ENCODE results near the gene CDH22. TPM values are rescaled to one million over a fixed set of nuclear protein-coding genes. Genes with fewer than 3 reads are reported as not detected.

CDH22 gene
- total RNA-seq, 3 donors from 2014 or later, result 0.13 to 0.32 (median 0.19) TPM

GRCh38 chr20:46207793-46208192, 100.5 kb downstream of the CDH22 start:
- H3K9me3 ChIP-seq, result no peaks in the 10 kb centered on the region
- H3K36me3 ChIP-seq (ENCODE audit: low read depth), result no peaks in the 10 kb centered on the region
- TF ChIP-seq CTCF (IDR thresholded peaks at IDR 0.05), result no peak
- no peak for ATAC-seq
- DNase-seq, result no peak
- intact Hi-C loops (cut with DNase I, micrococcal nuclease), result no loop called here
- H3K4me3 ChIP-seq, result no peak overlapping the region
- no peaks in the 10 kb centered on the region for H3K4me1 ChIP-seq (ENCODE audit: low read depth)

GRCh38 chr20:46206992-46207549, 101.2 kb downstream of the CDH22 start:
- H3K9me3 ChIP-seq, result no peaks in the 10 kb centered on the region
- DNase-seq (no peak), ATAC-seq (no peak)
- intact Hi-C loops (cut with DNase I, micrococcal nuclease), result no loop called here
- H3K4me1 ChIP-seq (ENCODE audit: low read depth), result no peaks in the 10 kb centered on the region
- H3K4me3 ChIP-seq, result no peak overlapping the region
- no peaks in the 10 kb centered on the region for H3K36me3 ChIP-seq (ENCODE audit: low read depth)
- TF ChIP-seq CTCF (IDR thresholded peaks at IDR 0.05), result no peak

GRCh38 chr20:46206025-46206424, 102.3 kb downstream of the CDH22 start:
- DNase-seq, result peak in 1 of 3 donors; percentile 40
- Histone ChIP-seq H3K4me1 (ENCODE audit: low read depth) (no peaks in the 10 kb centered on the region), H3K36me3 (ENCODE audit: low read depth) (no peaks in the 10 kb centered on the region), H3K9me3 (no peaks in the 10 kb centered on the region), H3K4me3 (no peak overlapping the region)
- ATAC-seq, result peak; percentile 73
- intact Hi-C loops (cut with DNase I, micrococcal nuclease), result no loop called here
- TF ChIP-seq CTCF (IDR thresholded peaks at IDR 0.05), result no peak

GRCh38 chr20:46205349-46205748, 102.9 kb downstream of the CDH22 start:
- no peak for TF ChIP-seq CTCF (IDR thresholded peaks at IDR 0.05)
- DNase-seq (no peak), ATAC-seq (peak; percentile 22)
- H3K9me3 ChIP-seq, result no peaks in the 10 kb centered on the region
- intact Hi-C loops (cut with DNase I, micrococcal nuclease), result no loop called here
- no peaks in the 10 kb centered on the region for H3K36me3 ChIP-seq (ENCODE audit: low read depth)
- H3K4me1 ChIP-seq (ENCODE audit: low read depth), result no peaks in the 10 kb centered on the region
- no peak overlapping the region for H3K4me3 ChIP-seq

GRCh38 chr20:46204594-46205186, 103.6 kb downstream of the CDH22 start:
- intact Hi-C loops (cut with DNase I, micrococcal nuclease), result no loop called here

More at GRCh38 chr20:46204594-46205186, 103.6 kb downstream of the CDH22 start:
- TF ChIP-seq CTCF (IDR thresholded peaks at IDR 0.05), result no peak
- Histone ChIP-seq H3K36me3 (ENCODE audit: low read depth) (no peaks in the 10 kb centered on the region), H3K4me3 (no peak overlapping the region), H3K4me1 (ENCODE audit: low read depth) (no peaks in the 10 kb centered on the region), H3K9me3 (no peaks in the 10 kb centered on the region)
- DNase-seq (no peak), ATAC-seq (no peak)

Data from mucosa of descending colon (tissue), 3 donors.